D721Med (cell line): ENCODE results near the gene MAPKAP1.

ENCODE experiments used
- DNase-seq: peaks from one replicate; pipeline ENCODE4 v3.0.0; 2011; ENCODE audit warnings: low spot score; ENCODE audit not compliant: insufficient read length
- FAIRE-seq: peaks from 2 replicates; lab custom pipeline; 2011; peaks lifted over from hg19 to GRCh38; lab: Jason Lieb, UNC
- TF ChIP-seq, protein P1 (sequence below): IDR thresholded peaks from 2 replicates; pipeline ENCODE4 v1.5.1; 2012; ENCODE audit warnings: mild to moderate bottlenecking, control low read depth; ENCODE audit not compliant: insufficient read depth; ENCODE audit errors: missing control alignments

Gene MAPKAP1

DNA sequence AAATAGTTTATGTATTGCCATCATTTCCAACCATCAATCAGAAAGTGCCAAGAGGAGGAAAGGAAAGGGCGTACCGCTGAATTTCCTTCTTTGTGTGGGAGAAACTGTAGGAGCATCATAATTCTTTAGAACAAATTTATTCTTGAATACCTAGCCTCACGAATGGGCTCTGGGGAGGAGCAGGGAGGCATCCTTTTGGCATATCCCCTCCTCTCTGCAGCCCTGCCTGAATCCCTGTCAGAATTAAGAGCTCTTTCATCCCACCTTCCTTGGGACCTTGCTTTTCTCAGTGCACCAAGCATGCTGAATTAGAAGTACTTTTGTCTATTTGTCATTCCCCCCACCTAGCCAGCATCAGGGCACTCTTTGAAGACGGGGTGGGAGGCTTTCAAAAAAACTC lies 189.4 kb downstream of the MAPKAP1 start:
- DNase-seq (no peak), FAIRE-seq (no peak)
- TF ChIP-seq, protein P1, sequence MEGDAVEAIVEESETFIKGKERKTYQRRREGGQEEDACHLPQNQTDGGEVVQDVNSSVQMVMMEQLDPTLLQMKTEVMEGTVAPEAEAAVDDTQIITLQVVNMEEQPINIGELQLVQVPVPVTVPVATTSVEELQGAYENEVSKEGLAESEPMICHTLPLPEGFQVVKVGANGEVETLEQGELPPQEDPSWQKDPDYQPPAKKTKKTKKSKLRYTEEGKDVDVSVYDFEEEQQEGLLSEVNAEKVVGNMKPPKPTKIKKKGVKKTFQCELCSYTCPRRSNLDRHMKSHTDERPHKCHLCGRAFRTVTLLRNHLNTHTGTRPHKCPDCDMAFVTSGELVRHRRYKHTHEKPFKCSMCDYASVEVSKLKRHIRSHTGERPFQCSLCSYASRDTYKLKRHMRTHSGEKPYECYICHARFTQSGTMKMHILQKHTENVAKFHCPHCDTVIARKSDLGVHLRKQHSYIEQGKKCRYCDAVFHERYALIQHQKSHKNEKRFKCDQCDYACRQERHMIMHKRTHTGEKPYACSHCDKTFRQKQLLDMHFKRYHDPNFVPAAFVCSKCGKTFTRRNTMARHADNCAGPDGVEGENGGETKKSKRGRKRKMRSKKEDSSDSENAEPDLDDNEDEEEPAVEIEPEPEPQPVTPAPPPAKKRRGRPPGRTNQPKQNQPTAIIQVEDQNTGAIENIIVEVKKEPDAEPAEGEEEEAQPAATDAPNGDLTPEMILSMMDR, result no peak

DNA sequence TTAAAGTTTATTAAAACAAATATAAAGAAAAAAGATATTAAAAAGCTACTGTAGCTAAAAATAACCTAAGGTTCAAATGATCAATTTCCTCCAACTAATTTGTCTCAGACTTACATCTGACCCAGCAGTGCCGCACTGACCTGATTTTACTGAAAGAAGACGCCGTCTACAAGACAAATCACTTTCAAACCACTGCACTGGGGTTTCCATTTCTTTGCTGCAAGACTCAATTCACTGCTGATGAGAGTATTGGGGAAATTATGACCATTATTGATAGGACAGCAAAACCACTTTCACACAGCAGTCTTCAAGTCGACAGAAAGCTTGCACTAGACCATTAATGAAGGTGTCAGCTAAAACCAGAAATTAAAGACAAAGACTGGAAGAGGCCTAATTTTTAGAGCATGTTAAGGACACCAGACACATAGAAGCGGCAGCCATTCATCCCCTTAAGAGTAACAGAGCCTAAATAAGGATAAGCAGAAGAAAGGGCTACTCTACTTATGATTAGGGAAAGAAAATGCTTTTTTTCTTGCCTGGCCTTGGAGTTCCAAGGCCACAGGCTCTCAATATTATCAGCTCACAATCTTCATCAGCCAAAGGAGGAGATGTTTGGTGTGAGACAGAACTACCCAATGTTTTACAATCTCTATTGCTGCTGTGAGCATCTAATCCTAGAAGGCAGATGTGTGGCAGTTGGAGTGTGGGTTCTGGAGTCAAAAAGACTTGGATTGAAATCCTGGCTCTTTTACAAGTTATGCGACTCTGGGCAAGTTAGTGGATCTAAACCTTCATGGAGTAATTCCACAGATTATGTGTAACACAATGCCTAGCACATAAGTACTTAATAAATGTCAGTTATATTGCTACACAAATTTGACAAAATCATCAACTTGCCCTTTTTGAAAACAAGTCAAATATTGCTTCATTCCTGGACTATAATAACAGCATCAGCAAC lies 190.7 kb downstream of the MAPKAP1 start:
- no peak for DNase-seq
- TF ChIP-seq, protein P1, result no peak
- no peak for FAIRE-seq

DNA sequence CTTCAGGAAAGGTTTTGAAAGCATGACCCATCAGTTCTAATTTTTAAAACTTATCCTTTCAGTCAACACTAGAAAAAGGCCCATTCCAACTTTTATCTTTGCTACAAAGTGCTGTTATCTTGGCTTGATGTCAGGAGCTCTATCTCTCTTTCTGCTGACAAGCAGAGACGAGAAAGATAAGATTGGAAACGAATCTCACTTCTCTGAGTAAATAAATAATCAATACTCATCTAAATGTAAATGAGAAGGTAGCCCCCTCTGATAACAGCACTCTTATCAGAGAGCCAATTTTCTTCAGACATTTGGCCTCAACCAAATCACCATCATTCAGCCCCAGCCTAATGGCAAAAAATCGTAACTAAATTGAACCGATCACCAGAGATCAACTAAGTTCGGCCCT lies 191.7 kb downstream of the MAPKAP1 start:
- TF ChIP-seq, protein P1, result no peak
- DNase-seq (no peak), FAIRE-seq (no peak)

DNA sequence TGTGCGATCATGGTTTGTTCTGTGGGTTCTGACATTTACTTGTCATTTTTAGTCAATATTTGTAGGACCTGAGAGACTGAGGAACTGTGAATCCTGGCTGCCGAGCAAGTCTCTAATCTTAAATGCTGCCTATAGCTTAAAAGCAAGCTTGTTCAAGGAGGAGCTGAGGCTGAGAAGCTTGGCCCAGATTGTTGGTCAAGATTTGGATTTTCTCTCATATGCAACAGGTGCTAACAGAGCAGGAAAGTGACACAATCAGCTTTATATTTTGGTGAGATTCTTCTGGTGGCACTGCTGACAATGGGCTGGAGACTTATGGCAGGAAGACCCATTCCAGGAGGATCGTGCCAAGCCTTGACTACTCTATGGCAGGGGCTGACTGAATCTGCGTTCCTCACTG lies 192.5 kb downstream of the MAPKAP1 start:
- FAIRE-seq (no peak), DNase-seq (no peak)
- TF ChIP-seq, protein P1, result no peak

DNA sequence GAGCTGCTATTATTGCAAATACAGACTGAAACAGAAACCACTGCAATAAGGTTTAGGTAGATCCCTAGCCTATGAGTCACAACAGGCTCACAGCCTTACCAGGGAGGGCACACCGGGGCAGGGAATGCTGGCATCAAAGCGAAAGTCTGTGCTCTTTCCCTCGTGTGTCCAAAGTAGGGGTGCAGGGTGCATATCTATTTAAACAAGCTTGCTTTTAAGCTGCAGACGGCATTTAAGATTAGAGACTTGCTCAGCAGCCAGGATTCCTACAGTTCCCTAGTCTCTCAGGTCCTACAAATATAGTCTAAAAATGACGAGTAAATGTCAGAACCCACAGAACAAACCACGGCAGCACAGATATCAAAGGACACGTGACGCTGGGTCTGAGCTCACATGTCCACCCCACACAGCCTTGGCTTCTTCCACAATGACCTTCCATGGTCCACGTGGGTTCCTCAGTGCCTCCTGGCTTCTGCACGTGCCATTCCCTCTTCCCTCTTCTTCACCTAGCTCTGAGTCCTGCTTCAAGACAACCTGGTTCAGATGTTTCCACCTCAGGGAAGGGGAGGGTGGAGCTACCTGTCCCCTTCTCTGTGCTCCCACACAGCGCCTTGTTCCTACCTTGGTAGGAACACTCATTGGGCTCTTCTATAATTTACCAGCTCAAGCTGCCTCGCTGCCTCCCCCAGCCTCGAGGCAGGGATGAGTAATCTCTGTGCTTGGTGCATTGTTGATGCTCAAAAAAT lies 193.2 kb downstream of the MAPKAP1 start:
- DNase-seq (no peak), FAIRE-seq (no peak)
- TF ChIP-seq, protein P1, result no peak

DNA sequence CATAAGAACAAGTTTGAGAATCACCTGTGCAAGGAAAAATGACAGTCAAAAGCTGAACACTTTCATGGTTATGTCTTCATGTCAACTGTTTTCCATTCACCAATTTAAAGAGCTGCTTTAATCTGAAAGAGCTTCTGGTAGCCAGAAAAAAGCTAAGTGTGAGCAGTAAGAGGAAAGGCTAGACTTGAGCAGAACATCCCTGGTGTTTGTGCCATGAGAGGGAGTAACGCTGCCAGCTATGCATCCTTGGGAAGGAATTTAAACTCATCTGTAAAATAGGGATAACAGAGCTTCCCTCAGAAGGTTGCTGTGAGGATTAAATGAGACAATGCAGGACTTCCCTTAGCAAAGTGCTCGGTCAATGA lies 193.7 kb downstream of the MAPKAP1 start:
- FAIRE-seq (no peak), DNase-seq (no peak)
- TF ChIP-seq, protein P1, result no peak
